Measurements from ENCODE around the gene TES.

GRCh38 chr7:116223588-116223987 lies 13.2 kb downstream of the TES start:
- TF ChIP-seq GABPA (IDR thresholded peaks at IDR 0.05; ENCODE audit: borderline replicate concordance, insufficient read depth, low read length) (no peak), POLR2A (IDR thresholded peaks at IDR 0.05; ENCODE audit: control extremely low read depth in 1 of 2, low read depth in 2 of 2, low read length in 2 of 2) (no peak), CHD1 (IDR thresholded peaks at IDR 0.05; ENCODE audit: low read depth, low read length) (no peak), CTCF (IDR thresholded peaks at IDR 0.05; ENCODE audit: control extremely low read depth in 1 of 3, insufficient read depth in 1 of 3, low read depth in 1 of 3, low read length in 3 of 3) (no peak), KDM1A (IDR thresholded peaks at IDR 0.05; ENCODE audit: borderline replicate concordance, low read length) (no peak), CEBPB (IDR thresholded peaks at IDR 0.05; ENCODE audit: low read depth, low read length) (no peak), BACH1 (IDR thresholded peaks at IDR 0.05; ENCODE audit: low read length) (no peak), POLR2AphosphoS5 (IDR thresholded peaks at IDR 0.05; ENCODE audit: low read depth, low read length) (no peak), MAFK (IDR thresholded peaks at IDR 0.05; ENCODE audit: low read depth, low read length) (no peak), EZH2 (IDR thresholded peaks at IDR 0.05; ENCODE audit: low read depth, low read length, severe bottlenecking) (no peak), TAF1 (IDR thresholded peaks at IDR 0.05; ENCODE audit: low read depth, low read length) (no peak)
